Activated CD8-positive, alpha-beta T cell treated with anti-CD3 and anti-CD28 coated beads for 36 hours (primary cell): ENCODE measurements around the gene C10orf67. TPM values are rescaled to one million over a fixed set of nuclear protein-coding genes. Genes with fewer than 3 reads are reported as not detected.
"Not testable (repeated sequence)": the region's sequence is repeated elsewhere in the genome, so short reads cannot be mapped to it uniquely, and the experiment has no call there.

Experiments
- ATAC-seq: fragments of 200-7000 bp; cut with Tn5 transposase; one replicate; pipeline ENCODE4 v1.10.0; 2021; ENCODE audit warnings: mild to moderate bottlenecking, moderate library complexity
- CTCF ChIA-PET: fragments of 350-600 bp; sonication (Branson Sonifier 250); formaldehyde crosslinking; loops from one replicate; lab custom pipeline; 2021; ENCODE audit warnings: antibody characterized with exemption; lab: Charles Lee
- POLR2A ChIA-PET: fragments of 350-600 bp; sonication (Branson Sonifier 250); formaldehyde crosslinking; loops from one replicate; lab custom pipeline; 2021; ENCODE audit warnings: antibody characterized with exemption; lab: Charles Lee
- DNase-seq: peaks from one replicate; pipeline ENCODE4 v3.0.0-alpha.2; 2020
- H3K27ac Mint-ChIP-seq: one replicate; pipeline ENCODE4 v1.8.0; 2021; ENCODE audit warnings: mild to moderate bottlenecking, mixed read lengths
- H3K27me3 Mint-ChIP-seq: one replicate; pipeline ENCODE4 v1.8.0; 2021; ENCODE audit warnings: mixed read lengths
- H3K36me3 Mint-ChIP-seq: one replicate; pipeline ENCODE4 v1.8.0; 2021; ENCODE audit warnings: low read depth, mixed read lengths
- H3K4me1 Mint-ChIP-seq: one replicate; pipeline ENCODE4 v1.8.0; 2021; ENCODE audit warnings: low read depth, mixed read lengths
- H3K4me3 Mint-ChIP-seq: one replicate; pipeline ENCODE4 v1.8.0; 2021; ENCODE audit warnings: mild to moderate bottlenecking, moderate library complexity, mixed read lengths
- H3K9me3 Mint-ChIP-seq: one replicate; pipeline ENCODE4 v1.8.0; 2021; ENCODE audit warnings: mixed read lengths
- intact Hi-C: fragments of 100-400 bp; cut with micrococcal nuclease; formaldehyde crosslinking; loops from one replicate; pipeline ENCODE4 v1.10.0; 2022
- total RNA-seq, 2 experiments: library from RNA; stranded (reverse); gene quantifications; one replicate each; pipeline ENCODE4 v1.2.3, GENCODE V29; 2021
- TF ChIP-seq, protein P1 (sequence below): fragments of 200-600 bp; IDR thresholded peaks from one replicate; pipeline ENCODE4 v1.8.0; 2022; ENCODE audit warnings: antibody characterized with exemption, mild to moderate bottlenecking

The C10orf67 gene
- total RNA-seq, 2 experiments from 2014 or later, result 0.25 to 0.32 TPM

DNA sequence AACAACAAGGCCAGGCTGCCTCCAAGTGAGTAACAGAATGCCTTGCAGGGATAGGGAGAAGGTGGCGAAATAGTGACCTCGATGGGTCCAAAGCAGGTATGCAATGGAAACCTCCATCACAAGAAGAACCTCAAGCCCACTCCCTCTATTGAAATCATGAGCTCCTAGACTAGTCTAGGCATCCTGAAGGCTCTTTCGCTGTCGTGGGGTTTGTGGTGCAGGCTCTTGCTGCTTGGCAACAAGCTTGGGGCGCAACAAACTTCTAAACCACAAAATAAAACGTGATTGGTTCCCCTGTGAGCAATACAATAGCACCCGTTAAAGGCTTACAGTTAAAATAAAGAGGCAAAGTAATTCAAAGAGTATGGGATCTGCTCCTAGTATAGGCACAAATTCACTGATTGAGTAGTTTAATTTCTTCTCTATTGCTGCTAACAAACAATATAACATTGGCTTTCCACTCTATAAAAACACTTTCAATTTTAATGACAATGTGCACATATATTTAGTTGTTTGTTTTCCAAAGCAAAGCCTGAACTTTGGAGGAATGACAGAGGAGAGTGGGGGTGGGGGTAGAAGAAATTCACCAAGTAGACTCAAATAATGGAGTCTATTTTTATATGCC is 64.1 kb downstream of the C10orf67 start:
- POLR2A ChIA-PET, result no interaction called here
- TF ChIP-seq, protein P1, sequence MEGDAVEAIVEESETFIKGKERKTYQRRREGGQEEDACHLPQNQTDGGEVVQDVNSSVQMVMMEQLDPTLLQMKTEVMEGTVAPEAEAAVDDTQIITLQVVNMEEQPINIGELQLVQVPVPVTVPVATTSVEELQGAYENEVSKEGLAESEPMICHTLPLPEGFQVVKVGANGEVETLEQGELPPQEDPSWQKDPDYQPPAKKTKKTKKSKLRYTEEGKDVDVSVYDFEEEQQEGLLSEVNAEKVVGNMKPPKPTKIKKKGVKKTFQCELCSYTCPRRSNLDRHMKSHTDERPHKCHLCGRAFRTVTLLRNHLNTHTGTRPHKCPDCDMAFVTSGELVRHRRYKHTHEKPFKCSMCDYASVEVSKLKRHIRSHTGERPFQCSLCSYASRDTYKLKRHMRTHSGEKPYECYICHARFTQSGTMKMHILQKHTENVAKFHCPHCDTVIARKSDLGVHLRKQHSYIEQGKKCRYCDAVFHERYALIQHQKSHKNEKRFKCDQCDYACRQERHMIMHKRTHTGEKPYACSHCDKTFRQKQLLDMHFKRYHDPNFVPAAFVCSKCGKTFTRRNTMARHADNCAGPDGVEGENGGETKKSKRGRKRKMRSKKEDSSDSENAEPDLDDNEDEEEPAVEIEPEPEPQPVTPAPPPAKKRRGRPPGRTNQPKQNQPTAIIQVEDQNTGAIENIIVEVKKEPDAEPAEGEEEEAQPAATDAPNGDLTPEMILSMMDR, result no peak
- CTCF ChIA-PET, result interaction anchor here (2.4 kb wide), 1 partner anchor 122 kb away, joined by 11 read pairs; no protein-coding TSS in a partner anchor

DNA sequence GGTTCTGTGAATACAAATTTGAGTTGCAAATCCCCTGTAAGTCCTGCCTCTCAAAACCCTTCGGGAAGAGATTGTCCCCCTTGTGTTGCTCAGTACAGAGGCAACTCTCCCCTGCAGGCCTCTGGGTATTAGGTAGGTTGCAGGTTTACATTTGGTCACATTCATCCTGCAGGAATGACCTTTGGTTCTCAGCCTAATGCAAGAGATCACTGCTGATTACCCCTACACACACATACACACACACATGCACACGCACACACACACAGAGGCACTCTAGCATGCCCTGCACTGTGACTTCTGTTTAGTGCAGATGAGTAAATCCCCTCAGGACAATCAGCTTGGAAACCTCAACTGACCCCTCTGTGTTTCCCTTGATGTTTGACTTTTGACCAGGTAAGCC is 69.2 kb downstream of the C10orf67 start:
- CTCF ChIA-PET, result no interaction called here
- no peak overlapping the region for H3K27ac Mint-ChIP-seq
- peaks cover 12% of the 10 kb centered on the region for H3K9me3 Mint-ChIP-seq
- H3K27me3 Mint-ChIP-seq, result peaks cover 7% of the 10 kb centered on the region
- no peaks in the 10 kb centered on the region for H3K4me1 Mint-ChIP-seq
- no peaks in the 10 kb centered on the region for H3K36me3 Mint-ChIP-seq
- no peak for DNase-seq
- no peak for ATAC-seq
- TF ChIP-seq, protein P1, result no peak
- intact Hi-C loops, result no loop called here
- POLR2A ChIA-PET, result no interaction called here
- H3K4me3 Mint-ChIP-seq, result no peak overlapping the region

More for the DNA sequence above, 64.1 kb downstream of the C10orf67 start:
- DNase-seq, result no peak
- Mint-ChIP-seq H3K9me3 (peaks cover 2% of the 10 kb centered on the region), H3K4me1 (no peaks in the 10 kb centered on the region), H3K4me3 (no peak overlapping the region), H3K27ac (no peak overlapping the region), H3K27me3 (peaks cover 18% of the 10 kb centered on the region), H3K36me3 (no peaks in the 10 kb centered on the region)
- ATAC-seq, result no peak
- intact Hi-C loops, result no loop called here

DNA sequence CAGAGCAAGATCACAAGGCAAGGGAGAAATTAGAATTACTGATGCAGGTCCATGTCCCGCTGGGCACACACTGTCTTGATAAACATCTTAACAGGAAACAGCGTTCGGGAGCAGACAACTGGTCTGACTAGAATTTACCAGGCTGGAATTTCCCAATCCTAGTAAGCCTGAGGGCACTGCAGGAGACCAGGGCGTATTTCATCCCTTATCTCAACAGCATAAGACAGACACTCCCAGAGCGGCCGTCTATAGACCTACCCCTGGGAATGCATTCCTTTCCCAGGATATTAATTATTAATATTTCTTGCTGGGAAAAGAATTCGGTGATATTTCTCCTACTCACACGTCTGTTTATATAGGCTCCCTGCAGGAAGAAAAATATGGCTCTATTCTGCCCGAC is 70.4 kb downstream of the C10orf67 start:
- CTCF ChIA-PET, result interaction anchor here (1.1 kb wide), 1 partner anchor 9 kb away, joined by 3 read pairs; no protein-coding TSS in a partner anchor
- ATAC-seq, POLR2A ChIA-PET, H3K27ac Mint-ChIP-seq, H3K36me3 Mint-ChIP-seq, H3K4me1 Mint-ChIP-seq, DNase-seq, H3K27me3 Mint-ChIP-seq, H3K4me3 Mint-ChIP-seq, intact Hi-C loops: not testable (repeated sequence)
- peaks cover 14% of the 10 kb centered on the region for H3K9me3 Mint-ChIP-seq

DNA sequence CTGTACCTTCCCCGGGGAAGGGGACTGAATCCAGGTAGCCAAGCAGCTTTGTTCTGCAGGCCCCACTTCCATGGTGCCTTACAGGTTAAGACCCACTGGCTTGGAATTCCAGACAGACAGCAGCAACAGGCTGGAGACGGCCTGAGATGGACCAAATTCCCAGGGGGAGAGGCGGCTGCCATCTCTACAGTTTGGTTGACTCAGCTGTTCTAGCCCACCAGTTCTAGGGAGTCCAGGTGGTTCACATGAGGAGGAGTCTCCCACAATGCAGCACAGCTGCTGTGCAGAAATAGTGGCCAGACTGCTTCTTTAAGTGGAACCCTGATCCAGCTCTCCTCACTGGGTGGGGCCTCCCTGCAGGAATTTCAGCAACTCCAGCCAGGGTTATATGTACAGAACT is 74.1 kb downstream of the C10orf67 start:
- ATAC-seq (no peak), DNase-seq (no peak)
- Mint-ChIP-seq H3K4me3 (no peak overlapping the region), H3K4me1 (no peaks in the 10 kb centered on the region), H3K9me3 (peaks cover 12% of the 10 kb centered on the region), H3K36me3 (no peaks in the 10 kb centered on the region), H3K27me3 (no peaks in the 10 kb centered on the region), H3K27ac (no peak overlapping the region)
- ChIA-PET CTCF (interaction anchor here (0.6 to 1.8 kb wide), 2 partner anchors 109 to 112 kb away, joined by 3 to 5 read pairs; no protein-coding TSS in a partner anchor), POLR2A (no interaction called here)
- intact Hi-C loops, result no loop called here
- TF ChIP-seq, protein P1, result no peak

DNA sequence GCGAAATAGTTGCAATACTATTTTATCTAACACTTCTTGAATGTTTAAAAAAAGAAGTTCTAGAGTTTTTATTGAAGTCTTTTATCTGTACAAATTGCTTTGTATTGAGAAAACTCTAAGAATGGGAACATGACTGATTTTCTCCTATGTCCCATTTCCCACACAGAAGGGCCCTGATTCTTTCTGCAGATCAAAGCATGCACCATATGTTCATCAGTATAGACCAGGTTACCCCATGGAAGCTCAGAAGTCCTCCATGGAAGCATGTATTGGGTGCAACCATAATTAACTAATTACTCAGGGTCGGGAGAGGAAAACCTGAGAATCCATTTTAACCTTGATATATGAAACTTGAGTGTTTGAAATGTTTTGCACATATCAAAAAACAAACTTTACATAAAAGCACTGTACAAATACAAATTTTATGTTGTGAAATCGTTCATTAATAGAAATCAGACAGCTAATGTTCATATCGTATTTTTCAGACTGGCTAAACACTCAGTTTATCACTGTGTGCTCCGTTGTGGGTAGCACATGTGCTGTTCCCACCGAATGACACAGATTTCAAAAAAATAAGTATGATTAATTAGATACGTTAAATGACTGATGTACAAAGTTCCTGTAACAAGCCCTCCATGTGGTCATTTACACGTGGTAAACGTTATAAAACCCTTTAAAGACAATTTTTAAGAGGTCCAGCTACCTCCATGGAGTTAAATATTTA is 81.0 kb downstream of the C10orf67 start:
- H3K27ac Mint-ChIP-seq, result no peak overlapping the region
- CTCF ChIA-PET, result interaction anchor here (0.7 to 1.8 kb wide), 2 partner anchors 30 to 106 kb away, joined by 3 to 4 read pairs; no protein-coding TSS in a partner anchor
- H3K27me3 Mint-ChIP-seq, result peaks cover 9% of the 10 kb centered on the region
- no peaks in the 10 kb centered on the region for H3K4me1 Mint-ChIP-seq
- ATAC-seq (no peak), DNase-seq (no peak)
- POLR2A ChIA-PET, result no interaction called here
- intact Hi-C loops, result no loop called here
- H3K4me3 Mint-ChIP-seq, result no peak overlapping the region
- TF ChIP-seq, protein P1, result no peak
- H3K36me3 Mint-ChIP-seq, result no peaks in the 10 kb centered on the region
- H3K9me3 Mint-ChIP-seq, result no peaks in the 10 kb centered on the region
